Measurements from ENCODE around the gene MYO1C. TPM values are rescaled to one million over a fixed set of nuclear protein-coding genes. Genes with fewer than 3 reads are reported as not detected.

Gene MYO1C
- total and polyA plus RNA-seq, 2 donors (not counting 1 experiment from before 2014, with no cell fraction given) = 164 to 190 TPM

DNA sequence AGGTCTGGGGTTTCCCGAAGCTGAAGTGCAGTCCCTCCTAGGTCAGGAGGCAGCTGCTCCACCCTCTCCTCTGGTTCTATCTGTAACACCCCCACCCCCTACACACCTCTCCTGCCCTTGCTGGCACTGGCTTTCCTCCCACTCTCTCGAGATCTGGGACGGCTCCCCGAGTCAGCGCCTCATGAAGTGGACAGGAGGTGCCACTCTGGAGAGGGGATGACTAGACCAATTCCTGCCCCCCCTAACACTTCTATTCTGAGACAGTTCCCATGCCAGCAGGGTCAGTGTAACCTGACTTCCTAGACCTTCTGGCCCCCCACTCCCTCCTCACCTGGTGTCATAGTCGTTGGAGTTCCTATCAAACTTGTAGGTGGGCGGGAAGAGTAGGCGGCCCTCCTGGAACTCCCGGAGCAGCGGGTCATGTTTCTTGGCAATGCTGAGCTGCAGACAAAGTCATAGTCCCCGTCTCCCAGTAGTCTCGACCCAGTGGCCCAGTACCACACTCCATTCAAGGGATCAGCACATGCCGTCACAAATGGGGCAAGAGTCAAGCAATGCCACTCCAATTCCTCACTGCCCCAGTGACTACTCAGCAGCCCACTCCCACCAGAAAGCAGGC, 14.3 kb upstream of the MYO1C start:
- H3K9me3 ChIP-seq (ENCODE audit: control insufficient read depth, insufficient read depth, low read depth, low read length) = no peaks in the 10 kb centered on the region
- no peak overlapping the region for H3K27ac ChIP-seq (ENCODE audit: insufficient read depth, low read length)
- peaks cover 6% of the 10 kb centered on the region for H3K4me1 ChIP-seq (ENCODE audit: control insufficient read depth, extremely low read depth, insufficient read depth, low read length)
- H4K20me1 ChIP-seq (ENCODE audit: control insufficient read depth, extremely low read depth, insufficient read depth, low read length) = no peaks in the 10 kb centered on the region
- no peak for DNase-seq (ENCODE audit: low read depth in 2 of 2)
- no peaks in the 10 kb centered on the region for H3K36me3 ChIP-seq (ENCODE audit: control insufficient read depth, insufficient read depth, low read length)
- TF ChIP-seq, protein P1, sequence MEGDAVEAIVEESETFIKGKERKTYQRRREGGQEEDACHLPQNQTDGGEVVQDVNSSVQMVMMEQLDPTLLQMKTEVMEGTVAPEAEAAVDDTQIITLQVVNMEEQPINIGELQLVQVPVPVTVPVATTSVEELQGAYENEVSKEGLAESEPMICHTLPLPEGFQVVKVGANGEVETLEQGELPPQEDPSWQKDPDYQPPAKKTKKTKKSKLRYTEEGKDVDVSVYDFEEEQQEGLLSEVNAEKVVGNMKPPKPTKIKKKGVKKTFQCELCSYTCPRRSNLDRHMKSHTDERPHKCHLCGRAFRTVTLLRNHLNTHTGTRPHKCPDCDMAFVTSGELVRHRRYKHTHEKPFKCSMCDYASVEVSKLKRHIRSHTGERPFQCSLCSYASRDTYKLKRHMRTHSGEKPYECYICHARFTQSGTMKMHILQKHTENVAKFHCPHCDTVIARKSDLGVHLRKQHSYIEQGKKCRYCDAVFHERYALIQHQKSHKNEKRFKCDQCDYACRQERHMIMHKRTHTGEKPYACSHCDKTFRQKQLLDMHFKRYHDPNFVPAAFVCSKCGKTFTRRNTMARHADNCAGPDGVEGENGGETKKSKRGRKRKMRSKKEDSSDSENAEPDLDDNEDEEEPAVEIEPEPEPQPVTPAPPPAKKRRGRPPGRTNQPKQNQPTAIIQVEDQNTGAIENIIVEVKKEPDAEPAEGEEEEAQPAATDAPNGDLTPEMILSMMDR (conservative IDR thresholded peaks at IDR 0.05 in 1 of 2, IDR thresholded peaks at IDR 0.05 in 1 of 2; ENCODE audit: low read depth in 1 of 2, low read length in 2 of 2) = no peak
- no peak for TF ChIP-seq EZH2 (IDR thresholded peaks at IDR 0.05; ENCODE audit: low read length, missing control alignments)
- no peak overlapping the region for H2AFZ ChIP-seq (ENCODE audit: low read length)
- H3K79me2 ChIP-seq (ENCODE audit: control insufficient read depth, insufficient read depth, low read length) = no peaks in the 10 kb centered on the region
- H3K9ac ChIP-seq (ENCODE audit: insufficient read depth, low read length) = no peak overlapping the region
- H3K27me3 ChIP-seq (ENCODE audit: control insufficient read depth, insufficient read depth, low read length) = no peaks in the 10 kb centered on the region
- no peak overlapping the region for H3K4me2 ChIP-seq (ENCODE audit: extremely low read depth, insufficient read depth, low read length)
- H3K4me3 ChIP-seq (replicated peaks in 1 of 4; ENCODE audit: control extremely low read depth in 1 of 4, insufficient read depth in 1 of 4, low read depth in 3 of 4, low read length in 4 of 4) = no peak overlapping the region

DNA sequence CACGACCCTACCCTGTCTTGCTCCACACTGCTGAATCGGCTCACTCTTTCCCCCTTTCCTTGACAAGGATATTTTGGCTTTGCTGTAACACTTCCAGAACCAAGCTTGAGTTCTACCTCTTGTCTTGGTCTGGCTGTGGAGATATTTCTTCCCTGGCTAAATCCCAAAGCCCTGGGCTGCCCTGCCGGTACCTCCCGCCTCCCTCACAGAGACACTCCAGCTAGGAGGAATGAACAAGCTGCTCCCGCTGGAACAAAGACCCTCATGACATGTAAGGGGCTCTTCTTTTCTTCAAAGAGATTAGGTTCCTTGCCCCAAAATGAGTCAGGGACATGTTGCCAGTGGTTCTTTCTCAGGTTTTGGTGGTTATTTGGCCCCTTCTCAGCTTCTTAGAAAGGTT, 13.1 kb upstream of the MYO1C start:
- no peak for DNase-seq (ENCODE audit: low read depth in 2 of 2)
- Histone ChIP-seq H3K9ac (ENCODE audit: insufficient read depth, low read length) (no peak overlapping the region), H4K20me1 (ENCODE audit: control insufficient read depth, extremely low read depth, insufficient read depth, low read length) (no peaks in the 10 kb centered on the region), H3K4me3 (replicated peaks in 1 of 4; ENCODE audit: control extremely low read depth in 1 of 4, insufficient read depth in 1 of 4, low read depth in 3 of 4, low read length in 4 of 4) (no peak overlapping the region), H2AFZ (ENCODE audit: low read length) (no peak overlapping the region), H3K27ac (ENCODE audit: insufficient read depth, low read length) (no peak overlapping the region), H3K27me3 (ENCODE audit: control insufficient read depth, insufficient read depth, low read length) (no peaks in the 10 kb centered on the region), H3K4me2 (ENCODE audit: extremely low read depth, insufficient read depth, low read length) (no peak overlapping the region), H3K36me3 (ENCODE audit: control insufficient read depth, insufficient read depth, low read length) (no peaks in the 10 kb centered on the region), H3K79me2 (ENCODE audit: control insufficient read depth, insufficient read depth, low read length) (no peaks in the 10 kb centered on the region), H3K9me3 (ENCODE audit: control insufficient read depth, insufficient read depth, low read depth, low read length) (no peaks in the 10 kb centered on the region), H3K4me1 (ENCODE audit: control insufficient read depth, extremely low read depth, insufficient read depth, low read length) (no peaks in the 10 kb centered on the region)
- no peak for TF ChIP-seq EZH2 (IDR thresholded peaks at IDR 0.05; ENCODE audit: low read length, missing control alignments)
- TF ChIP-seq, protein P1 (conservative IDR thresholded peaks at IDR 0.05 in 1 of 2, IDR thresholded peaks at IDR 0.05 in 1 of 2; ENCODE audit: low read depth in 1 of 2, low read length in 2 of 2) = no peak

DNA sequence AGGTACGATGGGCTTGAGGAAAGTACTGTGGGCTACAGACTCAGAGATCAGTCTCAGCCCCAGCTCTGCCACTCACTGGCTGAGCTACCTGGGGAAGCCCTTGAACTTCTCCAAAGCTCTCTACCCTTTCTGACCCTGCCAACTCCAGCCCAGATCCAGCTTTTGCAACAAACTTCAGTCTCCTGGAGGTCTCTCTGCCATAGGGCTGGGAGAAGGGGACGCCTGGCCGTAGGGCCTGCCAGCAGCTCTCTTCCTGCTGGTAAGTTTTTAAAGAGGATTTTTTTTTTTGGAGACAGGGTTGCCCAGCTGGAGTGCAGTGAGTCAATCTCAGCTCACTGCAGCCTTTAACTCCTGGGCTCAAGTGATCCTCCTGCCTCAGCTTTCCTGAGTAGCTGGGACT, 12.4 kb upstream of the MYO1C start:
- Histone ChIP-seq H3K4me3 (replicated peaks in 1 of 4; ENCODE audit: control extremely low read depth in 1 of 4, insufficient read depth in 1 of 4, low read depth in 3 of 4, low read length in 4 of 4) (no peak overlapping the region), H3K4me2 (ENCODE audit: extremely low read depth, insufficient read depth, low read length) (no peak overlapping the region), H3K9me3 (ENCODE audit: control insufficient read depth, insufficient read depth, low read depth, low read length) (no peaks in the 10 kb centered on the region), H3K79me2 (ENCODE audit: control insufficient read depth, insufficient read depth, low read length) (no peaks in the 10 kb centered on the region), H3K4me1 (ENCODE audit: control insufficient read depth, extremely low read depth, insufficient read depth, low read length) (no peaks in the 10 kb centered on the region), H3K36me3 (ENCODE audit: control insufficient read depth, insufficient read depth, low read length) (no peaks in the 10 kb centered on the region), H3K9ac (ENCODE audit: insufficient read depth, low read length) (no peak overlapping the region), H3K27ac (ENCODE audit: insufficient read depth, low read length) (no peak overlapping the region), H2AFZ (ENCODE audit: low read length) (no peak overlapping the region), H3K27me3 (ENCODE audit: control insufficient read depth, insufficient read depth, low read length) (no peaks in the 10 kb centered on the region), H4K20me1 (ENCODE audit: control insufficient read depth, extremely low read depth, insufficient read depth, low read length) (no peaks in the 10 kb centered on the region)
- TF ChIP-seq EZH2 (IDR thresholded peaks at IDR 0.05; ENCODE audit: low read length, missing control alignments) = no peak
- TF ChIP-seq, protein P1 (conservative IDR thresholded peaks at IDR 0.05 in 1 of 2, IDR thresholded peaks at IDR 0.05 in 1 of 2; ENCODE audit: low read depth in 1 of 2, low read length in 2 of 2) = no peak
- no peak for DNase-seq (ENCODE audit: low read depth in 2 of 2)
